SK-N-SH (cell line): ENCODE data around the gene ARID1B. TPM values are rescaled to one million over a fixed set of nuclear protein-coding genes. Genes with fewer than 3 reads are reported as not detected.

ENCODE experiments used
- CTCF ChIA-PET: fragments of 300-600, 350-600 bp; formaldehyde crosslinking; extraction: SDS; loops from one replicate; lab custom pipeline; 2021; lab: Yijun Ruan, JAX
- POLR2A ChIA-PET: fragments of 350-600 bp; sonication (Branson Sonifier 250); formaldehyde crosslinking; extraction: SDS; loops from one replicate; lab custom pipeline; 2020; ENCODE audit warnings: antibody characterized with exemption, inconsistent platforms; lab: Yijun Ruan, JAX
- DNase-seq: peaks from one replicate; pipeline ENCODE4 v3.0.0; 2012
- H2AFZ ChIP-seq: fragments of 200-600 bp; sonication (generic); 2 replicates; pipeline ENCODE4 v1.8.1; 2016; ENCODE audit warnings: antibody characterized with exemption, mild to moderate bottlenecking, low read depth
- H3F3A ChIP-seq: fragments of 200-600 bp; sonication (generic); replicated peaks from 2 replicates; pipeline ENCODE3; 2016; ENCODE audit warnings: antibody characterized with exemption, mild to moderate bottlenecking; ENCODE audit not compliant: insufficient read depth
- H3K27ac ChIP-seq, 2 experiments: fragments of 200-500 bp in 1 of 2; fragments of 200-600 bp in 1 of 2; sonication (Bioruptor generic) in 1 of 2; sonication (generic), shearing (Covaris generic) in 1 of 2; 2 replicates each; pipeline versions ENCODE4 v1.5.1 to v1.6.1; 2014 to 2016; ENCODE audit warnings: low read depth in 2 of 2, inconsistent platforms in 1 of 2, low read length in 1 of 2, mild to moderate bottlenecking in 1 of 2, mixed read lengths in 1 of 2
- H3K27me3 ChIP-seq: fragments of 200-600 bp; sonication (generic), shearing (Covaris generic); 2 replicates; pipeline ENCODE4 v1.6.1; 2016; ENCODE audit warnings: mixed run types; ENCODE audit not compliant: insufficient read depth
- H3K36me3 ChIP-seq, 2 experiments: fragments of 200-500 bp in 1 of 2; fragments of 200-600 bp in 1 of 2; sonication (Bioruptor generic) in 1 of 2; sonication (generic) in 1 of 2; replicated peaks in 1 of 2; 2 replicates each; pipeline versions ENCODE3 to v1.5.1; 2014 to 2016; ENCODE audit warnings: low read length in 1 of 2, mild to moderate bottlenecking in 1 of 2; ENCODE audit not compliant: insufficient read depth in 2 of 2, control insufficient read depth in 1 of 2
- H3K4me1 ChIP-seq, 2 experiments: fragments of 200-500 bp in 1 of 2; fragments of 200-600 bp in 1 of 2; sonication (Bioruptor generic) in 1 of 2; sonication (generic), shearing (Covaris generic) in 1 of 2; 2 replicates each; pipeline versions ENCODE4 v1.5.1 to v1.6.1; 2014 to 2016; ENCODE audit warnings: low read depth in 1 of 2, low read length in 1 of 2, mixed run types in 1 of 2; ENCODE audit not compliant: insufficient read depth in 2 of 2, control insufficient read depth in 1 of 2
- H3K4me2 ChIP-seq: fragments of 200-600 bp; sonication (generic), shearing (Covaris generic); 2 replicates; pipeline ENCODE4 v1.6.1; 2017; ENCODE audit warnings: mixed run types
- H3K4me3 ChIP-seq, 2 experiments: fragments of 200-500 bp in 1 of 2; fragments of 200-600 bp in 1 of 2; sonication (Bioruptor generic) in 1 of 2; sonication (generic), shearing (Covaris generic) in 1 of 2; 2 replicates each; pipeline versions ENCODE4 v1.5.1 to v1.8.1; 2014 to 2016; ENCODE audit warnings: low read depth in 2 of 2, inconsistent platforms in 1 of 2, low read length in 1 of 2, mild to moderate bottlenecking in 1 of 2, mixed read lengths in 1 of 2, moderate library complexity in 1 of 2
- H3K79me2 ChIP-seq: fragments of 200-600 bp; sonication (generic); 2 replicates; pipeline ENCODE4 v1.8.1; 2017; ENCODE audit warnings: mild to moderate bottlenecking; ENCODE audit not compliant: insufficient read depth
- H3K9ac ChIP-seq: fragments of 200-600 bp; sonication (generic); 2 replicates; pipeline ENCODE4 v1.6.1; 2017; ENCODE audit warnings: mixed run types
- H3K9me2 ChIP-seq: fragments of 200-600 bp; sonication (generic); 2 replicates; pipeline ENCODE4 v1.6.1; 2017; ENCODE audit warnings: mixed run types
- H3K9me3 ChIP-seq: fragments of 200-600 bp; sonication (generic); 2 replicates; pipeline ENCODE4 v1.6.1; 2017; ENCODE audit warnings: mixed run types, mild to moderate bottlenecking, moderate library complexity
- H4K20me1 ChIP-seq: fragments of 200-600 bp; sonication (generic); 2 replicates; pipeline ENCODE4 v1.6.1; 2017; ENCODE audit warnings: mild to moderate bottlenecking, mixed run types; ENCODE audit not compliant: insufficient read depth
- EZH2phosphoT487 ChIP-seq: fragments of 200-600 bp; sonication (generic); IDR thresholded peaks from 2 replicates; pipeline ENCODE4 v1.6.1; 2017; ENCODE audit warnings: low read depth, mixed run types, mild to moderate bottlenecking, antibody characterized with exemption, moderate library complexity, borderline replicate concordance
- FOXJ3 ChIP-seq: sonication (generic); formaldehyde crosslinking; IDR thresholded peaks from 2 replicates; pipeline ENCODE4 v1.5.1; 2020; ENCODE audit warnings: mild to moderate bottlenecking, missing genetic modification reagents
- GABPA ChIP-seq: IDR thresholded peaks from 2 replicates; pipeline ENCODE4 v1.4.0; 2012; ENCODE audit warnings: low read depth, mild to moderate bottlenecking
- GATA2 ChIP-seq: sonication (generic); formaldehyde crosslinking; IDR thresholded peaks from 2 replicates; pipeline ENCODE4 v1.5.0; 2020; ENCODE audit warnings: mild to moderate bottlenecking, missing genetic modification reagents
- MXI1 ChIP-seq: IDR thresholded peaks from 2 replicates; pipeline ENCODE4 v1.6.1; 2012; ENCODE audit warnings: mild to moderate bottlenecking, low read depth, low read length, improper control_type of control experiment
- NFIC ChIP-seq: IDR thresholded peaks from 2 replicates; pipeline ENCODE4 v1.4.0; 2012; ENCODE audit warnings: borderline replicate concordance
- NRF1 ChIP-seq: IDR thresholded peaks from 2 replicates; pipeline ENCODE4 v1.6.1; 2012; ENCODE audit warnings: low read depth, mild to moderate bottlenecking, low read length
- RFX5 ChIP-seq: IDR thresholded peaks from 2 replicates; pipeline ENCODE4 v1.6.1; 2012; ENCODE audit warnings: mild to moderate bottlenecking, improper control_type of control experiment, low read length
- SIN3A ChIP-seq: IDR thresholded peaks from 2 replicates; pipeline ENCODE4 v1.6.1; 2012; ENCODE audit warnings: low read depth, mild to moderate bottlenecking, low read length, moderate library complexity, borderline replicate concordance
- SMC3 ChIP-seq: IDR thresholded peaks from 2 replicates; pipeline ENCODE4 v1.6.1; 2012; ENCODE audit warnings: low read depth, low read length, improper control_type of control experiment
- TAF1 ChIP-seq: IDR thresholded peaks from 2 replicates; pipeline ENCODE4 v1.6.1; 2012; ENCODE audit warnings: low read depth, mild to moderate bottlenecking, low read length, moderate library complexity, borderline replicate concordance
- TCF12 ChIP-seq: IDR thresholded peaks from 2 replicates; pipeline ENCODE4 v1.4.0; 2012
- TEAD4 ChIP-seq: IDR thresholded peaks from 2 replicates; pipeline ENCODE4 v1.4.0; 2012; ENCODE audit warnings: mild to moderate bottlenecking, borderline replicate concordance; ENCODE audit not compliant: insufficient read depth
- YY1 ChIP-seq: IDR thresholded peaks from 2 replicates; pipeline ENCODE4 v1.4.0; 2012; ENCODE audit warnings: low read depth, mild to moderate bottlenecking
- WGBS: methylation state at CpG from one replicate; pipeline ENCODE4 v1.1.6; 2017; ENCODE audit warnings: low lambda C conversion rate; 5-methylcytosine and 5-hydroxymethylcytosine counted together
- polyA plus RNA-seq, 3 experiments: library from polyadenylated mRNA; depleted of rRNA; stranded (reverse); fragments of >200 nt; gene quantifications; 2 replicates each; pipeline ENCODE4 v1.2.3, GENCODE V29; 2012
- TF ChIP-seq, protein P1 (sequence below): IDR thresholded peaks from 2 replicates; pipeline ENCODE4; 2012
- TF ChIP-seq, protein P2 (sequence below): IDR thresholded peaks from 2 replicates; pipeline ENCODE4 v1.4.0; 2012; ENCODE audit warnings: low read depth, borderline replicate concordance
- TF ChIP-seq, protein P3 (sequence below): fragments of 200-600 bp; sonication (generic); IDR thresholded peaks from 2 replicates; pipeline ENCODE4 v1.6.1; 2017; ENCODE audit warnings: antibody characterized with exemption, mild to moderate bottlenecking, moderate library complexity
- TF ChIP-seq, protein P4 (sequence below): IDR thresholded peaks from 2 replicates; pipeline ENCODE4 v1.4.0; 2012; ENCODE audit warnings: low read depth, borderline replicate concordance
- TF ChIP-seq, protein P5 (sequence below): IDR thresholded peaks from 2 replicates; pipeline ENCODE4 v1.4.0; 2012; ENCODE audit warnings: low read depth
- TF ChIP-seq, protein P6 (sequence below): fragments of 150-350 bp; IDR thresholded peaks from 2 replicates; pipeline ENCODE4 v1.6.1; 2017; ENCODE audit warnings: antibody characterized with exemption, low read length, low read depth, borderline replicate concordance

ARID1B gene
- polyA plus RNA-seq, 1 of the 3 experiments (the other 2 are of a cell fraction), result 13.6 TPM

DNA sequence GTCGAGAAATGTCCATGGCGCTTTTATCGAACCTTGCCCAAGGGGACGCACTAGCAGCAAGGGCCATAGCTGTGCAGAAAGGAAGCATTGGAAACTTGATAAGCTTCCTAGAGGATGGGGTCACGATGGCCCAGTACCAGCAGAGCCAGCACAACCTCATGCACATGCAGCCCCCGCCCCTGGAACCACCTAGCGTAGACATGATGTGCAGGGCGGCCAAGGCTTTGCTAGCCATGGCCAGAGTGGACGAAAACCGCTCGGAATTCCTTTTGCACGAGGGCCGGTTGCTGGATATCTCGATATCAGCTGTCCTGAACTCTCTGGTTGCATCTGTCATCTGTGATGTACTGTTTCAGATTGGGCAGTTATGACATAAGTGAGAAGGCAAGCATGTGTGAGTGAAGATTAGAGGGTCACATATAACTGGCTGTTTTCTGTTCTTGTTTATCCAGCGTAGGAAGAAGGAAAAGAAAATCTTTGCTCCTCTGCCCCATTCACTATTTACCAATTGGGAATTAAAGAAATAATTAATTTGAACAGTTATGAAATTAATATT, 430.4 kb downstream of the ARID1B start:
- Histone ChIP-seq H3K36me3 (peaks cover 27 to 66% of the 10 kb centered on the region in 2 experiments), H3K9ac (no peak overlapping the region), H3K79me2 (no peaks in the 10 kb centered on the region), H3K4me2 (no peak overlapping the region), H2AFZ (no peak overlapping the region), H3K4me3 (no peak overlapping the region), H3K27me3 (no peaks in the 10 kb centered on the region), H3K9me2 (no peaks in the 10 kb centered on the region), H3K27ac (no peak overlapping the region), H3F3A (no peaks in the 10 kb centered on the region), H4K20me1 (no peaks in the 10 kb centered on the region)
- ChIA-PET POLR2A (no interaction called here), CTCF (interaction anchor here (0.8 to 1.3 kb wide), 2 partner anchors 10 to 23 kb away, joined by 3 read pairs; no protein-coding TSS in a partner anchor)
- 95% methylated on average over 12 of the region's 15 CpGs for WGBS
- no peak for TF ChIP-seq TEAD4
- TF ChIP-seq, protein P1, sequence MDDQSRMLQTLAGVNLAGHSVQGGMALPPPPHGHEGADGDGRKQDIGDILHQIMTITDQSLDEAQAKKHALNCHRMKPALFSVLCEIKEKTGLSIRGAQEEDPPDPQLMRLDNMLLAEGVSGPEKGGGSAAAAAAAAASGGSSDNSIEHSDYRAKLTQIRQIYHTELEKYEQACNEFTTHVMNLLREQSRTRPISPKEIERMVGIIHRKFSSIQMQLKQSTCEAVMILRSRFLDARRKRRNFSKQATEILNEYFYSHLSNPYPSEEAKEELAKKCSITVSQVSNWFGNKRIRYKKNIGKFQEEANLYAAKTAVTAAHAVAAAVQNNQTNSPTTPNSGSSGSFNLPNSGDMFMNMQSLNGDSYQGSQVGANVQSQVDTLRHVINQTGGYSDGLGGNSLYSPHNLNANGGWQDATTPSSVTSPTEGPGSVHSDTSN, result no peak
- TF ChIP-seq GABPA, result no peak
- TF ChIP-seq TCF12, result no peak
- TF ChIP-seq MXI1, result no peak
- TF ChIP-seq, protein P2, sequence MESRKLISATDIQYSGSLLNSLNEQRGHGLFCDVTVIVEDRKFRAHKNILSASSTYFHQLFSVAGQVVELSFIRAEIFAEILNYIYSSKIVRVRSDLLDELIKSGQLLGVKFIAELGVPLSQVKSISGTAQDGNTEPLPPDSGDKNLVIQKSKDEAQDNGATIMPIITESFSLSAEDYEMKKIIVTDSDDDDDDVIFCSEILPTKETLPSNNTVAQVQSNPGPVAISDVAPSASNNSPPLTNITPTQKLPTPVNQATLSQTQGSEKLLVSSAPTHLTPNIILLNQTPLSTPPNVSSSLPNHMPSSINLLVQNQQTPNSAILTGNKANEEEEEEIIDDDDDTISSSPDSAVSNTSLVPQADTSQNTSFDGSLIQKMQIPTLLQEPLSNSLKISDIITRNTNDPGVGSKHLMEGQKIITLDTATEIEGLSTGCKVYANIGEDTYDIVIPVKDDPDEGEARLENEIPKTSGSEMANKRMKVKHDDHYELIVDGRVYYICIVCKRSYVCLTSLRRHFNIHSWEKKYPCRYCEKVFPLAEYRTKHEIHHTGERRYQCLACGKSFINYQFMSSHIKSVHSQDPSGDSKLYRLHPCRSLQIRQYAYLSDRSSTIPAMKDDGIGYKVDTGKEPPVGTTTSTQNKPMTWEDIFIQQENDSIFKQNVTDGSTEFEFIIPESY, result no peak
- TF ChIP-seq, protein P3, sequence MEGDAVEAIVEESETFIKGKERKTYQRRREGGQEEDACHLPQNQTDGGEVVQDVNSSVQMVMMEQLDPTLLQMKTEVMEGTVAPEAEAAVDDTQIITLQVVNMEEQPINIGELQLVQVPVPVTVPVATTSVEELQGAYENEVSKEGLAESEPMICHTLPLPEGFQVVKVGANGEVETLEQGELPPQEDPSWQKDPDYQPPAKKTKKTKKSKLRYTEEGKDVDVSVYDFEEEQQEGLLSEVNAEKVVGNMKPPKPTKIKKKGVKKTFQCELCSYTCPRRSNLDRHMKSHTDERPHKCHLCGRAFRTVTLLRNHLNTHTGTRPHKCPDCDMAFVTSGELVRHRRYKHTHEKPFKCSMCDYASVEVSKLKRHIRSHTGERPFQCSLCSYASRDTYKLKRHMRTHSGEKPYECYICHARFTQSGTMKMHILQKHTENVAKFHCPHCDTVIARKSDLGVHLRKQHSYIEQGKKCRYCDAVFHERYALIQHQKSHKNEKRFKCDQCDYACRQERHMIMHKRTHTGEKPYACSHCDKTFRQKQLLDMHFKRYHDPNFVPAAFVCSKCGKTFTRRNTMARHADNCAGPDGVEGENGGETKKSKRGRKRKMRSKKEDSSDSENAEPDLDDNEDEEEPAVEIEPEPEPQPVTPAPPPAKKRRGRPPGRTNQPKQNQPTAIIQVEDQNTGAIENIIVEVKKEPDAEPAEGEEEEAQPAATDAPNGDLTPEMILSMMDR, result no peak
- TF ChIP-seq YY1, result no peak
- no peak for TF ChIP-seq FOXJ3 (CRISPR knock-in tag)
- TF ChIP-seq, protein P4, sequence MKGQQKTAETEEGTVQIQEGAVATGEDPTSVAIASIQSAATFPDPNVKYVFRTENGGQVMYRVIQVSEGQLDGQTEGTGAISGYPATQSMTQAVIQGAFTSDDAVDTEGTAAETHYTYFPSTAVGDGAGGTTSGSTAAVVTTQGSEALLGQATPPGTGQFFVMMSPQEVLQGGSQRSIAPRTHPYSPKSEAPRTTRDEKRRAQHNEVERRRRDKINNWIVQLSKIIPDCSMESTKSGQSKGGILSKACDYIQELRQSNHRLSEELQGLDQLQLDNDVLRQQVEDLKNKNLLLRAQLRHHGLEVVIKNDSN, result no peak
- TF ChIP-seq NFIC, result no peak
- TF ChIP-seq EZH2phosphoT487, result no peak
- no peak for TF ChIP-seq TAF1
- TF ChIP-seq, protein P5, sequence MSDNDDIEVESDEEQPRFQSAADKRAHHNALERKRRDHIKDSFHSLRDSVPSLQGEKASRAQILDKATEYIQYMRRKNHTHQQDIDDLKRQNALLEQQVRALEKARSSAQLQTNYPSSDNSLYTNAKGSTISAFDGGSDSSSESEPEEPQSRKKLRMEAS, result no peak
- TF ChIP-seq SMC3, result no peak
- TF ChIP-seq GATA2 (CRISPR knock-in tag), result no peak
- TF ChIP-seq, protein P6, sequence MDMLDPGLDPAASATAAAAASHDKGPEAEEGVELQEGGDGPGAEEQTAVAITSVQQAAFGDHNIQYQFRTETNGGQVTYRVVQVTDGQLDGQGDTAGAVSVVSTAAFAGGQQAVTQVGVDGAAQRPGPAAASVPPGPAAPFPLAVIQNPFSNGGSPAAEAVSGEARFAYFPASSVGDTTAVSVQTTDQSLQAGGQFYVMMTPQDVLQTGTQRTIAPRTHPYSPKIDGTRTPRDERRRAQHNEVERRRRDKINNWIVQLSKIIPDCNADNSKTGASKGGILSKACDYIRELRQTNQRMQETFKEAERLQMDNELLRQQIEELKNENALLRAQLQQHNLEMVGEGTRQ, result no peak
- TF ChIP-seq RFX5, result no peak
- TF ChIP-seq SIN3A, result no peak
- no peak for TF ChIP-seq NRF1
- TF ChIP-seq, all 33 proteins: peak for 0
- Histone ChIP-seq H3K4me1 (peaks cover 0 to 3% of the 10 kb centered on the region in 2 experiments; a peak in 1 of 4 replicates), H3K9me3 (no peaks in the 10 kb centered on the region)
- DNase-seq, result no peak
